ENCODE data around the gene MCC.

The MCC gene

DNA sequence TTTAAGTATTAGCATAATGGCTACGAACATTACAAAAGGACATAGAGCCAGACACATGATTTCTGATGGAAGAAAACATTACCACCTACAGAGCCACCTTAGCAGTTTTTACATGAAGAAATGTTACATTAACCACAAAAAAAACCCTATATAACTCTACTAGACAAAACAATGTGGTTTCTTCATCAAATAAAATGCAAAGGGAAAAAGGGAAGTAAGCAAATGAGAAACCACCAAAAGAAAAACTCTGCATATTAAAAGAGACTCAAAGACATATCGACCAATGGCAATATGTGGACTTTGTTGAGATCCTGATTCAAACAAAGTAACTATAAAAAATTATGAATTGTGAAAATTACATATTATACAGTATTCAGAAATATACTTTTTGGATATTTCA, 186.1 kb downstream of the MCC start:
- no peak for DNase-seq

DNA sequence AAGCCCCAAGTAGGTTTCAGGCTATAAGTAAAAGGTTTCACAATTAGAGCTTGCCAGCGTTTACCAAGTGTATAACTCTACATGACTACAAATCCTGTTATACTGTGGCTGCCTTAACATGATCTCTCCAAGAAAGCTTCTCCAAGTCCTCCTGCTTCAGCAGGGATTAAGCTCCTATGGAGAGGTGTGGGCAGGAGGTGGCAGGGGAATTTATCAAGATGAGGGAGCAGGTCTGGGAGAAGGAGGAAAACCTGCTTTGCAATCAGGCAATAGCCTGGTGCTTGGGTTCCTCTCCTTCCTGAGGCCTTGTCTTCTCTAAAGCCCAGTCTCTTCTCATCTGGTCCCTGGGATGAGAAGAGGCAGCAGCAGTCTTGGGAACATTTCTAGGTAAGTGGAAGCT, 188.7 kb downstream of the MCC start:
- DNase-seq, result no peak

DNA sequence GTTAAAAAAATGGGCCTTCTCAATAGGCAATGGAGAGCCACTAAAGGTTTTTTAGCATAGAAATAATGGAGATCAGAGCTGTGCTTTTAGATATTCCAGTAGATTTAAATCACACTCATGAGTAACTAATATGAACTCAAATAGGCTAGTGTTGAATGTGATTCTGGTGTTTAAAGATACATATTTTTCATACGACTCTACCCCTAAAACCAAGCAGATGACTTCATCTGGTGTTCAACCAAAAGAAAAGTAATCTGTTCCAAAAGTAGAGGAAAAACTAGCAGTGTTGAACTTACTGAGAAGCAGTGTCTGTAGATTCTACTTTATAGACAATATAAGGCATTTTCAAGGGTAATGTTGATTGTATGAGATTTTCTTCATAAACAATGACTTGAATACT, 191.6 kb downstream of the MCC start:
- no peak for DNase-seq

DNA sequence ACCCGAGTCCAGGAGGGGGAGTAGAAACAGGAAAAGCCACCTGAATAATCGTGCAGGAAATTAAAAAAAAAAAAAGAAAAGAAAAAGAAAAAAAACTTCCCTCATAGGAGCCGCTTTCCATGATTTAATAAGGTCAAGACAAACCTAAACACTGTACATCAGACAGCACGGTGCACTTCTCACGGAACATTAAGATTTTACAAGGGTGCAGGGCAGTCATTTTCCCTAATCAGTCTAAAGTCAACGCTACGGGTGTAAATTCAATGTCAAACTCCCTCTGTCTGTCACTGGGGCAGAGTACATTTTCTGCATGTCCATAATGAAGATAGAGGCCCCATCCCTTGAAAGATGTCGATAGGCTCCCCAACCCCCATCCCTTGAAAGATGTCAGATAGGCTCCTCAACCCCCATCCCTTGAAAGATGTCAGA, 193.1 kb downstream of the MCC start:
- DNase-seq, result no peak

DNA sequence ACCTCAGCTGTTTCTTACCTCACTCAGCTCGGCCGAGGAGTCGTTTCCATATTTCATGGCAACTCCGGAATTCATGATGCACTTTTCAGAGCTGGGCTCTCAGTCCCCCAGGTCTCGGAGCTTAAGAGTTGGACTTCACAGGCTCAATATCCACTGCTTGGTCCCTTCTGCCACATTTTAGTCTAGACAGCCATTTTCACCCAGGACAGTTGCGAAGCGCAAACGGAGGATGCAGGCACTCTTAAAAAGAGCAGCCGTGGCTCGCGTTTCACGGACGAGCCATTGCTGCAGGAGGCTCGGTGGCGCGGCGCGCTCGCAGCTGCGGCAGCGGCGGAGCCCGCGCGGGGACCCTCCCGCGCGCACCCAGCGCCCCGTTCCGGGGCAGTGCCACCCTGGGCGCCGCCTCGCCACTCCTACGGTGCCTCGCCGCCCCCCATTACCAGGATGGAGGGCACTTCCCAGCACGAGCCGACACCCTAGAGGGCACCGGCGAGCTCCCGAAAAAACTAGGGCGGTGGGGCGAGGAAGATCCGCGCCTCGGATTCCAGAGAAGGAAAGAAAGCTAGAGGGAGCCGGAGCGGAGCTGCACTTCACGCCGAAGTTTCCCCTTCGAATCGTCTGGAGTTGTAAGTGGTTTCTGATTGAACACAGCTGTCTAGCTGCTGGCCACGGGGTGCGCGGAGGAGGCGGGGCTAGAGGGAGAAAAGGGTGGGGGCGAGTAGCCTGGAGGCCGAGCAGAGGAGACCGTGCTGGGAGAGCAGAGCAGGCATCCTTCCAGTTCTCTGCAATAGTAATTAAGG, 193.7 kb downstream of the MCC start:
- DNase-seq, result peak; percentile 85

DNA sequence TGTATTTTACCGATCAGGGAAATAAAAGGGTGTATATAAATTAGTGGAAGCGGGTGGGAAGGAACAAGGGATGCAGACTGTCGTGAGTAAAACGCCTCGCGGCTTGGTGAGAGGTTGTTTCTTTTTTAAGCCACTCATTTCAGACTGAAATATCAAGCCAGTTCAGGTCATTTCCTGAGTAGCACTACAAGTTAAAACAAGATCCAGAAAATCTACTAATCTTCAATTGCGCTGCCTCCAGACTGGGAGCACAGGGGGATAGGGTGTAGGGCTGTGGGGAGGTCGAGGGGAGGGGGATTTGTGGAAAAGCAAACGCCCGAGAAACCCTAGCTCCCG, 194.3 kb downstream of the MCC start:
- DNase-seq, result peak; percentile 23

DNA sequence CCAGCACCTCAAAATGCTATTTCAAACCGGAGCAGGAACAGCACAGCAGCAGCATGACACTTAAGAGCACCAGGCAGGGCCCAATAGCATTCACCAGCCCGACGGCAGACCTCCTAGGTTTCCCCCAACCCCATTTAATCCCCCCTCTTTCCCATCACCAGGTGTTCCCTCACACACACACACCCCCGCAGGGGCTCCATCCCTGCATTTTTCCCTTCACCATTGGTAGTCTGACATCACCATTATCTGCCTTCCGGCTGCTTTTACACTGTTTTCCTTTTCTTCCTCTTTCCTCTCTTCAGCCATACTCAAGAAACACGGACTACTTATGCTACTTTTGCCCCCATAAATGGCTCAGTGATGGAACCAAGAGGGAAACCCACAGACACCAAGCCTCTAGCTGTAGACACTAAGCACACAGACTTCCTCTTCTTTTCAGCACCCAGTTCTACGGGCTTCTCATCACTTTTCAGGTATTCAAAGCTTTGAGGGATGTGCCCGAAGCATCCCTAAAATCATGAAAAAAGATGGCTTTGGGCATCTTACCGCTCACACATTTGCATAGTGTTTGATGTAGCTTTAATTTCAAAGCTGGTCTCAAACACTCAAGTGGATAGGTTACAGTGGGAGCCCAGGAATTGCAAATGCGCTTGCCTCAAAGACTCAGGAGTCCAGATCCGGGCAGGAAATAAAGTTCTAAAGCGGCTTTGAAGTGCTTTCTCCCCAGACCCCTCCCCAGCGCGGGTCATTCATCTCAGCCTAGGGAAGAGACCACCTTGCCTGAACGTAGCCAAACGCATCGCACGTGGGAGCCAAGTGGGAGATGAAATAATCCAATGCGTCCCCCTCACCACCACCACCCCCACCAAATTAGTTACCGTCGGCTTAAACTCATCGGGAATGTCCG, 194.9 kb downstream of the MCC start:
- DNase-seq, result no peak

DNA sequence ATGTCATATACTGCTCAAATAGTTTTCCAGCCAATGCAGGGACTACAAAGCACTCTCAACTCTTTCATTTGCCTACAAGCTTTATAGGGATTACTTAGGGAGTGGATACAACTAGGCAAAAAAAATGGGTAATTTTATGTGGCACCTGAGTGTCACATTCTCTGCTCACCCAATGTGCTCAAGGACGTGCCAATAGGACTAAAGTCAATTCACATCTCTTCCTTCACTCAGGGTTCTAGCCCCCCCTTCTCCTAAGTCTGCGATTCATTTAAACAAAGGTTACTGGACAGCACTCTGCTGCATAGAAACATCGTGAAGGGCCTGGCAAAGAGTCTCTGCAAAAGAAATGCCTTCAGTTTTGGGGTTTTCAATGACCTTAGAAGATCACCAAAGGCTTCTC, 195.8 kb downstream of the MCC start:
- DNase-seq, result no peak

DNA sequence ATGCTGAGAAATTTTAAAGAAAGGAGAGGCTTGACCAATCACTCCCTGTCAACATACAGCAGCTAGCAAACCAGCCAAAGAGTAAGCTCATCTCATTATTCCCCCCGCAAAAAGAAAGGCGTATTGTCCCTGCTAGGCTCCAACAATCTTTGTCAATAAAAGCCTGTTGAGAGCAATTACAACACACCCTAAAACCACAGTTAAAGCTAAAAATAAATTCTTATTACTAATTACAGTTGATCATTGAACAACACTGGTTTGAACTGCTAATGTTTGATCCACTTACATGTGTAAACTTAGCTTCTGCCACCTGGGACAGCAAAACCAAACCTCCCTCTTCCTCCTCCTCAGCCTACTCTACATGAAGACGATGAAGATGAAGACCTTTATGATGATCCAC, 204.7 kb downstream of the MCC start:
- DNase-seq, result no peak

DNA sequence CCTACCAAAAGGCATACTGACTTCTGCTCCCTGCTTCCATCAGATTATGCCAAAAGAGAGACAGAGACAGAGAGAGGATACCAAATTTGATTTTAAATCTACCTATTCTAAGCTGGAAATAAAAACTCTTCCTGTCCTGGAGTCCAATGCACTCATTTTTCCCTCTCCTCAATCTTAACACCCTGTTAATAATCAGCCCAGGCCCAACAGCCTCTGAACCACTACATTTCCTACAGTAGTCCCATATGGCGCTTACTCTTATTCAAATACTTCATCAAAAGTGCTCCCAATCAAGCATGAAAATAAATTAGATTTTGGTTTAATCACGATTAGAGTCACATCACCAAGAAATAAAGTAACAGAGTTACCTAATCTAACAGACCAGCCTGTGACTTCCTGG, 205.8 kb downstream of the MCC start:
- DNase-seq, result no peak

DNA sequence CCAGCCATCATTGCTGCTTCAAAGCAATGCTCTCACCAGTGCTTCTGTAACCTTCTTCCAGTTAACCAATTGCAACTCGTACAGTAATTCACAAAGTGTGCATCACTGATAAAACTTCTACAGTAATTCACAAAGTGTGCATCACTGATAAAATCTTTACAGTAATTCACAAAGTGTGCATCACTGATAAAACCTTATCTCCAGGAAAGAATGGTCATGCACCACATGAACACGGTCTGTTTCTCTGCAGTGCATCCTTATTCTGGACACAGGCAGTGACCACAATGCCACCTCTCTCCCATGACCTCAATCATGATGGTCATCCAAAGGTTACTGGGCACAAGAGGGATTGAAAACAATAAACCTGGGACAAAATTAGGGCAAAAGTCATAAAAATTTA, 207.1 kb downstream of the MCC start:
- DNase-seq, result no peak

DNA sequence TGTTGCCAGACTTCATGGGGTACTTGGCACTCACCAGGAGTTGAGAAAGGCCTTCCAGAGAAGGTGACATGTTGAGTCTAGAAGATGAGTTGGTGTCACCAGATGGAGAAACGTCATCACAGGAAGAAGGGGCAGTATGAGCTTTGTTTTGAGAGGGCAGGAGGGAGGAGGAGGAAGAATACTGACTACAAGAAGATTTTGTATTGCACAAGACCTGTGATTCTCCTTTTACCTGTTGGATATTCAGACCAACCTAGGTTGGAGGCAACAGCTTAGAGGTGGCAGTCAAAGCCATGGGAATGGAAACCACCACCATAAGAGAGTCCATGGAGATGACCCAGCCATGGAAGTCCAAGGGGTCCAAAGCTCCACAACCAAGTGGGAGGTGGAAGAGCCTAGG, 207.7 kb downstream of the MCC start:
- no peak for DNase-seq

DNA sequence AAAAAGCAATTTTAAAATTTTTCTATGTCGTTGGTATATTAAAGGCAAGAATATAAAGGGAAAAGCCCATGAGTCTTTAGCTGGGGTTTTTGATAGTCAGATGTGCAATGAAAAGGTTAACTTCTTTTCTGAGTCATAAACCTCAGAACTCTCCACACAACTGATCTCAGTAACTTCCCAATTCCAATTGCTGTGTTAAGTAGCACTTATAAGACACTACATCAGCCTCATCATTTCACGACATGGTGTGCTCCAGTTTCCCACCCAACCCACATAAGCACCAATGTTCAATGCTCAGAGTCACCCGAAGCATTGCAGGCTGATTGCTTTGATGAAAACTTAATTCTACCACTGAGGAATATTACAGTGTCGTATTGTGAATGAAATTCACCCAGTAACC, 209.3 kb downstream of the MCC start:
- DNase-seq, result peak; percentile 9

DNA sequence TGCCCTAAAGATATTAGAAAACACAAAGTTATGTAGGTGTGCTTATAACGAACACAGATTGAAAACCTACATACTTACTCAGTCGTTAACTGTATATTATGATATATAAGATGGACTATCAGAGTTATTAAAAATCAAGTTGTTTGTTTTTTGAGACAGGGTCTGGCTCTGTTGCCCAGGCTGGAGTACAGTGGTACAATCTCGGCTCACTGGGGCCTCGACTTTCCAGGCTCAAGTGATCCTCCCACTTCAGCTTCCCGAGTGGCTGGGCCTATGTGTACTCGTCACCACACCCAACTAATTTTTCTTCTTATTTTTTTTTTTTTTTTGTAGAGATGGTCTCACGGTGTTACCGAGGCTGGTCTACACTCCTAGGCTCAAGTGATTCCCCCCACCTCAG, 211.8 kb downstream of the MCC start:
- no peak for DNase-seq

DNA sequence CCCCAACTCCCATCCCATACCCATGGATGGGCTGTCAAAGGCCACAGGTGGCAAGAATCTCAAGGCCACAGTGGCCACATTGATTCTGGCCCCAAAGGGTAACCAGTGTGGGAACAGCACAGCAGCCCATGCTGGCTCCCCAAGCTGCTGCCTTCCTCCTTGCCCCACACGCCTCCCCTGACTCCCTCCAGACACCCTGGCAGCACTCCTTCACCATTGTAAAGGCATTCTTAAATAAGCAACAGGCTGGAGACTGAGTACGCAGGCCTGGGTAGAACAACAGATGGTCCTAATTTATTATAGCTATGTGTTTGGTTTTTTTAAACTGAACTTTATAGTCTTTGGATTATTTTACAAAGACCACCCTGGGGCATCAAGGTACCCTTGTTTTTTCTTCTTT, 212.3 kb downstream of the MCC start:
- no peak for DNase-seq

DNA sequence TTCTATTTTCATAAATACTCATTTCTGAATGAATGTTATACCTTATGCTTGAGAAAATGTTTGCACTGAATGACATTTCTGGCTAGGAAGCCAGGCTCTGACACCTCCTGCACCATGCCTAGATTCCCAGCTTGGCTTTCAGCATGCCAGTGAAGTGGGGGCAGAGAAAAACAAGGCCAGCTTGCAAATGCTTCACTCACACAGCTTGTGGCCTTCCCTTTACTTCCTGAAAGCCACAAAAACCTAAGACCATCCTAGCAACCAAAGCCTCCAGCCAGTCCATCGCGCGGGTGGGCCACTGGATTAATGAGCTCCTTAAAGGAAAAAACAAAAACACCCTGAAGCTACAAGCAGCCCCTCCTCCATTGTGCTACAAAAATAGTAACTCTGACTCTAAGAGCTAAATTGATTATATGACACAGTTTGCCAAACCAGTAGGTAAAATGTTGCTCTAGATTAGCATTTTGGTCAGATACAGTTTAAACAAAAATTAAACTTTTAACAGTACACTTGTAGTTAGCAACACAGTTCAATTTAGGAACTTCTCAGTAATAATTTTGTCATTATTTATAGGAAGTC, 213.3 kb downstream of the MCC start:
- no peak for DNase-seq

DNA sequence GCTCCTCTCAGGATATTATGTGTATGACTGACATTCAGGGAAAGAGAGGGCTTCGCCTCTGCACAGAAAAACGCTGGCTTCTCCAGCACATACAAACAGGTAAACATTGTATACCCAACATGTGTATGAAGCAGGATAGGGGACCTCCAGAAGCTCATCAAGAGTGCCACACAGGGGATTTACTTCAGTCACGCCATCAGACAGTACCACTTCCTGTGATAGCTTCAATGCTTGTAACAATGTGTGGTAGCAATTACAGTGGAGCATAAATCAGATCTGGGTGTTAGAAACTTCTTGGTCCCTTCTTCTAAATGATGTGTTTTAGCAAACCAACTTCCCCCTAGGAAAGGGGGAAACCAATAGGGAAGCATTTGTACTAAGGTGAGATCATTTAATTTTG, 214.3 kb downstream of the MCC start:
- DNase-seq, result no peak

DNA sequence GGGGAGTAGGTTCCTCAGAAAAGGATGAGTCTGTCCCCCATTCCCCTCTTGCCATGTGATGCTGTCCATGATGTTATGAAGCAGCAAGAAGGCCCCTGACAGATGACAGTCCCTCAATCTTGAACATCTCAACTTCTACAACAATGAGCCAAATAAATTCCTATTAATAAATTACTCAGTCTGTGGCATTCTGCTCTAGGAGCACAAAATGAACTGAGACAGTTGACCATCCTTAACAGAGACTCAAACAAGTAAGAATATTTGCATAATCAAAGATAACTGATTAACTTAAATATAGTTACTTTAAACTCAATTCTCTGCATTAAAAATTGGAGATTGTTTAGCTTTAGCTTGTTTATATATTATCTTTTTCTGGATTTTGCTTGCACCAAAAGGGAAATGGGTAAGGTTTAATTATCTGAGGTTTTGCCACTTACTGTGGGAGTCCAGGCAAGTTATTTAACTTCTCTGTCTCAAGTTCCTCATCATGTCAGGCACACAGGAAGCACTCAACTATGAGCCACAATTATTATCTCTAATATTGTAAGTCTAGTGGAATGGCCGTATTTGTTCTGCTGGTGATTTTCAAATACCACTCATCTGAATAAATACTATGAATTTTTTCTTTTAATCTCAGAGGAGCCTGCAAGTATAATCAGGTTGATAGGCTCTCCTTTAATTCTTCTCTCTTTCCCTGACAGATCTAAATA, 216.4 kb downstream of the MCC start:
- no peak for DNase-seq

DNA sequence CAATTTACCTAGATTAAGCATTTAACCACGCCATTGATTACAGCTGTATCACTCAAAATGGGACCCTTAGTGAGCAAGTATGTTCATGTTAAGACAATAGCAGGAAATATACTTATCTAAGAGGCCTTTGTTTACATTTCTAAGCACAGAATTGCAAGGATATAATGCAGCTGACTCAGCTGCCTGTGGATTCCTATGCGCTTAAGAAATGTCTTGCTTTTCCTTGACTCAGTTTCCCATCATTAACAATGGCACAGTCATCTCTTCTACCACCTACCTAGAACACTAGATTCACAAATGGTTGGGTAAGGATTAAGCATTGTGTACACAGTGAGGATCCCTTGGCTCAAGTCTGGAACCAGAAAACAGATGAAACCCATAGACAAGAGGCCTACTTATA, 217.2 kb downstream of the MCC start:
- DNase-seq, result no peak

DNA sequence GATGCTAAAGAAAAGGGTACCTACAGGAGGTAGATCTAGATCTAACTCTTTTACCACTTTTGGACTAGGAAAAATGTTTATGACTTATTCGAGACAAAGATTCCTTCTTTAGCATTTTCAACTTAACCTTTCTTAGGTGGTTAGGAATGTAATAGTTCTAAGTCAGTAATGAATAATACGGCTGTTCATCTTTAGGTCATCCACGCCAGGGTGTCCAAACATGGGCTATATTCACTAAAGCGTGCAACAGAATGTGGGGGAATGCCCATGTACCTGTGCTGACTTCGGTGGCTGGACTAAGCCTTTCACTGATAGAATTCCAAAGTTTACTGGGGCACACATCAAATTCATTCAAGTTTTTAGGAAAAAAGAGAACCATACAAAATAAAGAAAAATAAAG, 218.2 kb downstream of the MCC start:
- DNase-seq, result no peak

DNA sequence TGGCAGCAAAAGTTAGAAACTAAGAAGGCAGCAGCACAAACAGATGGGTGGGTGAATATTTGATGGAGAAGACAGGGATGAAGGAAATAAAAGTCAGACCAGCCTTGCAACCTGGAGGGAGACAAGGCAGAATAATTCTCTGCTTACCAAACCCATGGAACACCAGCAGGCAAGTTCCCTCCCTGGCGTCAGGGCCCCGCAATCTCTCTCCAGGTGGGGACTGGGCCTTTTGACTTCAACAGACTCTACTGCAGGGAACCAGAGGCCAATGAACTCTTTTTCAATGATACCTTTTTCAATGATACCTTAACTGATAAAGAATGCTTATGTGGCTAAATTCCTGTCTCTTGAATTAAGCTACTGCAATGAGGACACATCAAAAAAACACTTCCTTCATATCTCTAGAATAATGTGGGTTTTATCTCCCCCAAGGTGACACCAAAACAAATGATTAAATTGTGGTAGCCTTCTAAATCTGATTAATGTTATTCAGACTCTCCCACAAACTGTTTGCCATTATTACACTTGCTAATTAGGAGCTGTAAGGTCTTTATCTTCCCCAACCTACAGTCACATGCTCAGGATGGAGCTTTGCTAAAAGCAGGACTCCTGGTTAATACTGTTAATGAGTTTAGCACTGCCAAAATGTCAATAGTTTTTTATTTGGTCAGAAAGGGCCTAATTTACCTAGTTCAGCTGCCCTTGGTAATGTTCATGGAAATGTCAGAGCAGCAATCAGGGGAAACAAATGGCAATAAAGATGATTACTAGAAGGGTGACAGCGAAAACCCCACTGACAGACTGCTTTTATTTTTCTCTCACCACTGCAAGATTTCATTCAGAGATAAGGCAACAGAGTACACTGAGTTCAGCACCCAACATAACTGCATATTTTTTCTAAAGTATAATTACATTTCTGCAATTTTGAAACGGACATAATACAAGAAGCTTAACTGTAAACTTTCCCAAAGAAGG, 218.9 kb downstream of the MCC start:
- no peak for DNase-seq

DNA sequence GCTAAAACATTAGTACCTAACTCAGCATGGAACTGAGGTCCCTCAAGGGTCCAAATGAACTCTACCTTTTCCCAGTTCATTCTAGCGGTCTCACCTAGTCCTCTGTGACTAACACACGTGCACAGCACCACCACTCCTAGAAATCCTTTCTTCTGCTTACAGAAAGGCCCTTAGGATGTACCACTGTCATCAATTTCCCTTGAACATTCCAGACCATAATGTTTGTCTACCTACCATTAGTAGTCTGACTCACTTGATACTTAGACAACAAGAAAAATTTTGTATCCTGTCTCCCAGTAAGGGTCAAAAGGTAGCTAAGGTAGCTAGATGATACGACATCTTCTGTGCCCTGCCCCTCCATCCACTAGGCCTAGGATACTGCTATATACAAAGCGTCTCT, 220.0 kb downstream of the MCC start:
- DNase-seq, result no peak
